T1000 (cell line): ENCODE data around the gene GNLY.

ENCODE experiments used
- DNase-seq: peaks from one replicate; lab custom pipeline; 2025; ENCODE audit warnings: mixed read lengths; lab: John Stamatoyannopoulos, UW

Gene GNLY

DNA sequence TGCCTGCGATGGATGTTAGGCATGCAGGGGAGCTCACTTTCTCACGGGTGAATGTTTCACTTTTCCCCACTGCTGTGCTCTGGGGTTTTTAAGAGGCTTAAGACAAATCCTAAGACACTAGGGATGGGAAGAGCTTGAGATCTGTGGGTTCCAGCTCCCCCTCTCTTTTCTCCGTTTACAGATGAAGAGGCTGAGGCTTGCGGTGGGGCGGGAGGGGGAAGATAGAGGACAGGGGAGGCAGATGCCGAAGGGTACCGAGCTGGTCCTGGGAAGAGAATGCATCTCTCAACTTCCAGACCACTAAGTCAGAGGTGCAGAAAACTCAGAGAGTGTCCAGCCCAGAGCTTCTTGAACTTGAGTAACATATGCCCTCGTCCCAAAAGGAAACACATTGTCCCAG lies 51.5 kb downstream of the GNLY start:
- no peak for DNase-seq

DNA sequence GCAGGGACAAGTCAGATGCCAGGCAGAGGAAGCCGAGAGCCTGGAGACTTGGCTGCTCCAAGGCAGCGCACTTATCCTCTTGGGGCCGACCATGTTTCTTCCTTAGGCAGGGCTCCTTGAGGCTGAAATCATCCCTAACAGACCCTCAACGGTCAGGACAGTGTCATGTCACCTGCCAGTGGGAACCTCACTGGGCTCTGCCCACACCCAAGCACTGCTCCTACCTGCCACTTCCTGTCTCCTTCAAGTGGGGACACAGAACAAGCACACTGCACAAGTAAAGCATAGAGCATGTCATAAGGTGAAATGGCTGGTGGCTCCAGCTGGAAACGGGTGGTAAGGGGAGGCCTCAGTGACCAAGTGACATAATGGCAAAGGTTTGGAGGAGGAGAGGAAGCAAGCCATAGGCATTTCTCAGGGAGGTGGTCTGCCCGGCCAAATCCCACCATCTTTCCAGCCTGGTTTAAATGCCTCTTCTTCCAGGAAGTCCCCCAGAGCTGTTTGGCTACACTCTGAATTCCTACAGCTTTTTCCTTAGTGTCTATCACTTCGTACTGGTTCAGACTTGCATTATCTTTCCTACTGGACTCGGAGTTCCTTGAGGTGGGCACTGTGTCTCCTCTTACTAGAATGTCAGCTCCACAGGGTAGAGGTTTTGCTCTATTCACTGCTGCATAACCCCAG lies 52.3 kb downstream of the GNLY start:
- DNase-seq = no peak

DNA sequence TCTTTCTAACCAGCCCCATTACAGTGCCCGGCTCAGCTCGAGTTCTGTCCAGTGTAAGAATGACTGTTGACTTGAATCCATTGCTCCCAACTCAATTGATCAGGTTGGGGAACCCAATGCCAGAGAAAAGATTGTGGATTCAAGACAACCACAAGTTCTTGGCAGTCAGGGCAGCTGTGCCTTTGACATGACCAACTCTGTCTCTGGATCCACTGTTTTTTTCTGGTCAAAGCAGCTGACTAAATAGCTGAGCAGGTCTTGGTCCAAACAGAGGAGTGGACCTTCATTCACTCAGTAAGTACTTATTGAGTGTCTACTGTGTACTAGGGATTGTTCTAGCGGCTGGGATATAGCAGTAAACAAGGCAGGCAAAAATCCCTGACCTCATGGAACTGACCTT lies 53.3 kb downstream of the GNLY start:
- DNase-seq = no peak

DNA sequence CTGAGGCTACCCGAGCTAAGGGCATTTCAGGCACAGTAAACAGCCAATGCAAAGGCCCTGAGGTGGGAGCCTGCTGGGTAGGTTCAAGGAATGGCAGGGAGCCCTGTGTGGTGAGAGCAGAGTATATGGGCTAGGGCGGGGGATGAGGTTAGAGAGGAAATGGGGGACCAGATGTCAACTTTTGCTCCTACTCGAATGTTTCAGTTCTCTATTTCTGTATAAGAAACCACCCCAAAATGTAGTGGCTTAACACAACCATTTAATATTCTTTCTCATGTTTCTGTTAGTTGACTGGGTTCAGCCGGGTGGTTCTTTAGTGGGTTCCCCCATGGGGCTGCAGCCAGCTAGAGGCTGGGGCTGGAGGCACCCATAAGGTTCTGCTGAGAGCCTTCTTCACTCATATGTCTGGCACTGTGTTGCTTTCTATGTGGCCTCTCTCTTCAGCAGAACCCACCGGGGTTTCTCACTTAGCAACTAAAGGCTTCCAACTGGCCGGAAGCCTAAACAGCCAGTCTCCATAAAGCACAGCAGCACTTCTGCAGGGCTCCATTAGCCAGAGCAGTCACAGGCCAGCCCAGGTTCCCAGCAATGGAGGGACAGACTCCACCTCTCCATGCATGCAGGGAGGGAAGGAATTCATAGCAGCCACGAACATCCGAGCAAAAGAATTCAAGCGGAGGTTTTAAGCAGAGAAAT lies 54.0 kb downstream of the GNLY start:
- no peak for DNase-seq
